Measurements from ENCODE around the gene TCF7L1.

GRCh38 chr2:85110991-85111560 is 22.1 kb upstream of the TCF7L1 start:
- TF ChIP-seq, protein P1, sequence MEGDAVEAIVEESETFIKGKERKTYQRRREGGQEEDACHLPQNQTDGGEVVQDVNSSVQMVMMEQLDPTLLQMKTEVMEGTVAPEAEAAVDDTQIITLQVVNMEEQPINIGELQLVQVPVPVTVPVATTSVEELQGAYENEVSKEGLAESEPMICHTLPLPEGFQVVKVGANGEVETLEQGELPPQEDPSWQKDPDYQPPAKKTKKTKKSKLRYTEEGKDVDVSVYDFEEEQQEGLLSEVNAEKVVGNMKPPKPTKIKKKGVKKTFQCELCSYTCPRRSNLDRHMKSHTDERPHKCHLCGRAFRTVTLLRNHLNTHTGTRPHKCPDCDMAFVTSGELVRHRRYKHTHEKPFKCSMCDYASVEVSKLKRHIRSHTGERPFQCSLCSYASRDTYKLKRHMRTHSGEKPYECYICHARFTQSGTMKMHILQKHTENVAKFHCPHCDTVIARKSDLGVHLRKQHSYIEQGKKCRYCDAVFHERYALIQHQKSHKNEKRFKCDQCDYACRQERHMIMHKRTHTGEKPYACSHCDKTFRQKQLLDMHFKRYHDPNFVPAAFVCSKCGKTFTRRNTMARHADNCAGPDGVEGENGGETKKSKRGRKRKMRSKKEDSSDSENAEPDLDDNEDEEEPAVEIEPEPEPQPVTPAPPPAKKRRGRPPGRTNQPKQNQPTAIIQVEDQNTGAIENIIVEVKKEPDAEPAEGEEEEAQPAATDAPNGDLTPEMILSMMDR (IDR thresholded peaks at IDR 0.05): no peak
- TF ChIP-seq POLR2A (IDR thresholded peaks at IDR 0.05): no peak

Data from right lobe of liver (tissue), 4 donors.